ENCODE results near the gene NDUFA3. TPM values are rescaled to one million over a fixed set of nuclear protein-coding genes. Genes with fewer than 3 reads are reported as not detected.

Gene NDUFA3
- polyA plus RNA-seq, 3 donors = 46.4 to 396 (median 333) TPM

DNA sequence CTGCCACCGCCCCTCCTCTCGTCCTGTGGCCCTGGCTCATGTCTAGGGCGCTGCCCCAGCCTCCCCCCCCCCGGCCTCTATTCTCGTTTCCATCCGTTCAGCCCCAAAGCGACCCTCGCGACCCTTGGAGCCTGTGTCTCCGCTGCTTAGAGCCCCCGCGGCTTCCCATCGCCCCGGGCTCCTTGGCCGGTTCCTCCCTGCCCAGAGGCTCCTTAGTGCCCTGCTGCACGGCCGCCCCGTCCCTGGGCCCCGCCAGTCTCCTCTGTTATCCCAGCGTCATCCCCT lies 25.7 kb downstream of the NDUFA3 start:
- no peak overlapping the region for H3K27ac Mint-ChIP-seq
- H4K20me1 ChIP-seq (ENCODE audit: insufficient read depth, low read length) = no peaks in the 10 kb centered on the region
- H3K36me3 Mint-ChIP-seq = peaks cover 63 to 92% of the 10 kb centered on the region in 2 donors

DNA sequence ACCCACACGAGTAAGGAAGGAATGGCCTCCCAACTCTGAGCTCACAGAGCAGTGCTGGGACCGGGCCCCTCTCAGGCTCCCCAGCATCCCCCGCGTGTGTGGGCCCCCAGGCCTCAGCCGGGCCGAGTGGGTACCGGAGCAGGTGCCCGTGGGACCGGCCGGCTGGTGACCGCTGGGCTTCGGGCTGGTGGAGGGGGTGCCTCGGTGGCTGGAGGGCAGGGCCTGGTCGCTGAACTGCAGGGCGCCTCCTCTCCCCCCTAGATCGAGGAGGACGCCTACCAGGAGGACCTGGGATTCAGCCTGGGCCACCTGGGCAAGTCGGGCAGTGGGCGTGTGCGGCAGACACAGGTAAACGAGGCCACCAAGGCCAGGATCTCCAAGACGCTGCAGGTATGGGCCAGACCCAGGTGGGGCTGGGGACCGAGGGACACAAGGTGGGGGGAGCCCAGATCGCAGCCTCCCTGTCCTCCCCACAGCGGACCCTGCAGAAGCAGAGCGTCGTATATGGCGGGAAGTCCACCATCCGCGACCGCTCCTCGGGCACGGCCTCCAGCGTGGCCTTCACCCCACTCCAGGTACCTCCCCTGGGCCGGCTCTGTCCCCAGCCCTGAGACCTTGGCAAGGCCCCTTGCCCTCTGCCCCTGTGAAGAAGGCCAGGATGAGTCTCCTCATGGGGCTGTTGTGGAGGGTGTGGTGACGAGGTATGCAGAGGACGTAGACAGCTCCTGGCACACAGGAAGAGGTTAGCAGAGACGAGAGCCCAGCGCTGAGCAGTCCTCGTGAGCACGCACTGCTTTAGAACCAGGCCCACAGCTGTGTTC lies 26.4 kb downstream of the NDUFA3 start:
- H3K27me3 ChIP-seq (ENCODE audit: control insufficient read depth in 2 of 2, insufficient read depth in 2 of 2, low read length in 2 of 2) = no peaks in the 10 kb centered on the region
- Mint-ChIP-seq H3K27ac (no peak overlapping the region), H3K4me3 (no peak overlapping the region), H3K9me3 (peaks cover 0 to 2% (median 0%) of the 10 kb centered on the region in 7 donors), H3K4me1 (no peaks in the 10 kb centered on the region), H3K36me3 (peaks cover 56 to 86% of the 10 kb centered on the region in 2 donors), H3K27me3 (ENCODE audit: low read depth in 3 of 3) (peaks cover 0 to 2% (median 0%) of the 10 kb centered on the region in 3 donors)
- peaks cover 0 to 2% of the 10 kb centered on the region in 2 donors for H3K9me3 ChIP-seq (replicated peaks in 1 of 2; ENCODE audit: control insufficient read depth in 1 of 2, insufficient read depth in 1 of 2, low read length in 2 of 2)
- no peak overlapping the region for H3K9ac ChIP-seq (ENCODE audit: insufficient read depth, low read length, poor library complexity, severe bottlenecking)
- no peak overlapping the region for H3K4me2 ChIP-seq (replicated peaks; ENCODE audit: extremely low read depth, low read length, poor library complexity, severe bottlenecking)
- no peak overlapping the region for H3K4me3 ChIP-seq (replicated peaks in 1 of 3; ENCODE audit: low read depth in 2 of 3, low read length in 3 of 3)
- TF ChIP-seq, protein P1, sequence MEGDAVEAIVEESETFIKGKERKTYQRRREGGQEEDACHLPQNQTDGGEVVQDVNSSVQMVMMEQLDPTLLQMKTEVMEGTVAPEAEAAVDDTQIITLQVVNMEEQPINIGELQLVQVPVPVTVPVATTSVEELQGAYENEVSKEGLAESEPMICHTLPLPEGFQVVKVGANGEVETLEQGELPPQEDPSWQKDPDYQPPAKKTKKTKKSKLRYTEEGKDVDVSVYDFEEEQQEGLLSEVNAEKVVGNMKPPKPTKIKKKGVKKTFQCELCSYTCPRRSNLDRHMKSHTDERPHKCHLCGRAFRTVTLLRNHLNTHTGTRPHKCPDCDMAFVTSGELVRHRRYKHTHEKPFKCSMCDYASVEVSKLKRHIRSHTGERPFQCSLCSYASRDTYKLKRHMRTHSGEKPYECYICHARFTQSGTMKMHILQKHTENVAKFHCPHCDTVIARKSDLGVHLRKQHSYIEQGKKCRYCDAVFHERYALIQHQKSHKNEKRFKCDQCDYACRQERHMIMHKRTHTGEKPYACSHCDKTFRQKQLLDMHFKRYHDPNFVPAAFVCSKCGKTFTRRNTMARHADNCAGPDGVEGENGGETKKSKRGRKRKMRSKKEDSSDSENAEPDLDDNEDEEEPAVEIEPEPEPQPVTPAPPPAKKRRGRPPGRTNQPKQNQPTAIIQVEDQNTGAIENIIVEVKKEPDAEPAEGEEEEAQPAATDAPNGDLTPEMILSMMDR (IDR thresholded peaks at IDR 0.05) = no peak
- no peaks in the 10 kb centered on the region for H3K4me1 ChIP-seq (ENCODE audit: control insufficient read depth in 1 of 2, insufficient read depth in 2 of 2, low read length in 2 of 2)
- H3K27ac ChIP-seq (ENCODE audit: low read depth in 1 of 2, low read length in 2 of 2) = no peak overlapping the region
- peaks cover 67 to 75% of the 10 kb centered on the region in 2 donors for H3K36me3 ChIP-seq (replicated peaks in 1 of 2; ENCODE audit: control insufficient read depth in 1 of 2, insufficient read depth in 2 of 2, low read length in 2 of 2)
- no peaks in the 10 kb centered on the region for H3K79me2 ChIP-seq (ENCODE audit: insufficient read depth, low read length)
- 96% methylated on average over 27 of the region's 41 CpGs for WGBS (ENCODE audit: insufficient coverage)
- DNase-seq = no peak
- H4K20me1 ChIP-seq (ENCODE audit: insufficient read depth, low read length) = no peaks in the 10 kb centered on the region
- no peak overlapping the region for H2AFZ ChIP-seq (ENCODE audit: insufficient read depth, low read depth, low read length, poor library complexity, severe bottlenecking)
- intact Hi-C loops (cut with micrococcal nuclease) = no loop called here

More for the DNA sequence above, 25.7 kb downstream of the NDUFA3 start:
- H3K27me3 Mint-ChIP-seq (ENCODE audit: low read depth in 3 of 3) = no peaks in the 10 kb centered on the region
- Histone ChIP-seq H3K9ac (ENCODE audit: insufficient read depth, low read length, poor library complexity, severe bottlenecking) (no peak overlapping the region), H3K27ac (ENCODE audit: low read depth in 1 of 2, low read length in 2 of 2) (no peak overlapping the region), H3K4me2 (replicated peaks; ENCODE audit: extremely low read depth, low read length, poor library complexity, severe bottlenecking) (no peak overlapping the region), H3K9me3 (replicated peaks in 1 of 2; ENCODE audit: control insufficient read depth in 1 of 2, insufficient read depth in 1 of 2, low read length in 2 of 2) (no peaks in the 10 kb centered on the region), H2AFZ (ENCODE audit: insufficient read depth, low read depth, low read length, poor library complexity, severe bottlenecking) (no peak overlapping the region), H3K27me3 (ENCODE audit: control insufficient read depth in 2 of 2, insufficient read depth in 2 of 2, low read length in 2 of 2) (no peaks in the 10 kb centered on the region), H3K4me1 (ENCODE audit: control insufficient read depth in 1 of 2, insufficient read depth in 2 of 2, low read length in 2 of 2) (no peaks in the 10 kb centered on the region), H3K4me3 (replicated peaks in 1 of 3; ENCODE audit: low read depth in 2 of 3, low read length in 3 of 3) (no peak overlapping the region), H3K36me3 (replicated peaks in 1 of 2; ENCODE audit: control insufficient read depth in 1 of 2, insufficient read depth in 2 of 2, low read length in 2 of 2) (peaks cover 73 to 81% of the 10 kb centered on the region in 2 donors), H3K79me2 (ENCODE audit: insufficient read depth, low read length) (no peaks in the 10 kb centered on the region)
- TF ChIP-seq, protein P1 (IDR thresholded peaks at IDR 0.05) = no peak
- 95% methylated on average over 17 of the region's 20 CpGs for WGBS (ENCODE audit: insufficient coverage)
- intact Hi-C loops (cut with micrococcal nuclease) = no loop called here
- H3K9me3 Mint-ChIP-seq = no peaks in the 10 kb centered on the region
- DNase-seq = no peak
- no peak overlapping the region for H3K4me3 Mint-ChIP-seq
- H3K4me1 Mint-ChIP-seq = no peaks in the 10 kb centered on the region
